GM18505 (cell line): Measurements from ENCODE around the gene C10orf53.

ENCODE experiments used
- ATAC-seq: cut with Tn5 transposase; IDR thresholded peaks from one replicate; pipeline ENCODE4 v1.9.1; 2021; ENCODE audit not compliant: unreplicated experiment
- POLR2A ChIP-seq: IDR thresholded peaks from 4 replicates; pipeline ENCODE4 v1.6.1; 2011; ENCODE audit warnings: borderline replicate concordance; ENCODE audit not compliant: insufficient read depth, insufficient read length; ENCODE audit errors: extremely low read depth

The C10orf53 gene

GRCh38 chr10:49686651-49687050, 7.2 kb downstream of the C10orf53 start:
- ATAC-seq = no peak

GRCh38 chr10:49688261-49688846, 8.9 kb downstream of the C10orf53 start:
- ATAC-seq = no peak

More at GRCh38 chr10:49686651-49687050, 7.2 kb downstream of the C10orf53 start:
- no peak for TF ChIP-seq POLR2A

GRCh38 chr10:49688920-49689319, 9.5 kb downstream of the C10orf53 start:
- ATAC-seq = no peak
- TF ChIP-seq POLR2A = no peak

More at GRCh38 chr10:49688261-49688846, 8.9 kb downstream of the C10orf53 start:
- no peak for TF ChIP-seq POLR2A

- ATAC-seq = no peak
- no peak for TF ChIP-seq POLR2A
Measured at GRCh38 chr10:49689882-49690510, 10.5 kb downstream of the C10orf53 start.

GRCh38 chr10:49690698-49691356, 11.4 kb downstream of the C10orf53 start:
- no peak for TF ChIP-seq POLR2A
- no peak for ATAC-seq

- no peak for ATAC-seq
- TF ChIP-seq POLR2A = no peak
Measured at GRCh38 chr10:49691588-49691987, 12.1 kb downstream of the C10orf53 start.

GRCh38 chr10:49694466-49694865, 15.0 kb downstream of the C10orf53 start:
- TF ChIP-seq POLR2A = no peak
- ATAC-seq = no peak

GRCh38 chr10:49696311-49696710, 16.9 kb downstream of the C10orf53 start:
- no peak for ATAC-seq
- TF ChIP-seq POLR2A = no peak

- ATAC-seq = no peak
- TF ChIP-seq POLR2A = no peak
Measured at GRCh38 chr10:49698679-49699078, 19.2 kb downstream of the C10orf53 start.

GRCh38 chr10:49700211-49700610, 20.8 kb downstream of the C10orf53 start:
- ATAC-seq = no peak
- no peak for TF ChIP-seq POLR2A

GRCh38 chr10:49700997-49701396, 21.5 kb downstream of the C10orf53 start:
- no peak for ATAC-seq
- TF ChIP-seq POLR2A = no peak

GRCh38 chr10:49707585-49707984, 28.1 kb downstream of the C10orf53 start:
- TF ChIP-seq POLR2A = no peak
- ATAC-seq = no peak

GRCh38 chr10:49709934-49710333, 30.5 kb downstream of the C10orf53 start:
- TF ChIP-seq POLR2A = no peak
- ATAC-seq = no peak

GRCh38 chr10:49710966-49711365, 31.5 kb downstream of the C10orf53 start:
- no peak for ATAC-seq
- TF ChIP-seq POLR2A = no peak
